IMR-90 (cell line): ENCODE data around the gene AADACL3. TPM values are rescaled to one million over a fixed set of nuclear protein-coding genes. Genes with fewer than 3 reads are reported as not detected.

Experiments used
- ATAC-seq: fragments of 200-7000 bp; cut with Tn5 transposase; 2 replicates; pipeline ENCODE4 v1.9.1; 2020; ENCODE audit warnings: low read depth, mild to moderate bottlenecking, moderate library complexity
- BruUV-seq: library from RNA; stranded (reverse); fragments of 400-500 nt; replicated peaks from 2 replicates; lab custom pipeline; 2021; lab: Mats Ljungman, UMichigan
- CTCF ChIA-PET: fragments of 300-600 bp; formaldehyde crosslinking; extraction: SDS; loops from one replicate; lab custom pipeline; 2021; ENCODE audit warnings: antibody characterized with exemption; lab: Yijun Ruan, JAX
- POLR2A ChIA-PET: fragments of 300-600 bp; sonication (Branson Sonifier 250); formaldehyde crosslinking; loops from one replicate; lab custom pipeline; 2022; ENCODE audit warnings: antibody characterized with exemption; ENCODE audit not compliant: unreplicated experiment; lab: Charles Lee
- DNase-seq: peaks from one replicate; pipeline ENCODE4 v3.0.0; 2013
- H2AFZ ChIP-seq: replicated peaks from 2 replicates; pipeline ENCODE3; 2013; ENCODE audit warnings: low read length, mild to moderate bottlenecking; ENCODE audit not compliant: poor library complexity
- H2AK5ac ChIP-seq: 2 replicates; pipeline ENCODE4 v1.6.1; 2013; ENCODE audit warnings: low read depth, low read length, inconsistent platforms
- H2AK9ac ChIP-seq: replicated peaks from 2 replicates; pipeline ENCODE3; 2013; ENCODE audit warnings: mild to moderate bottlenecking, low read depth, low read length, moderate library complexity; ENCODE audit not compliant: poor library complexity
- H2BK120ac ChIP-seq: 2 replicates; pipeline ENCODE4 v1.6.1; 2013; ENCODE audit warnings: low read depth, low read length, inconsistent platforms
- H2BK15ac ChIP-seq: 3 replicates; pipeline ENCODE4 v1.6.1; 2013; ENCODE audit warnings: low read depth, low read length, inconsistent platforms
- H2BK20ac ChIP-seq: 2 replicates; pipeline ENCODE4 v1.6.1; 2013; ENCODE audit warnings: low read depth, mild to moderate bottlenecking, inconsistent platforms, low read length, moderate library complexity
- H2BK5ac ChIP-seq: 2 replicates; pipeline ENCODE4 v1.6.1; 2013; ENCODE audit warnings: mild to moderate bottlenecking, low read depth, low read length, inconsistent platforms; ENCODE audit not compliant: poor library complexity, severe bottlenecking
- H3K14ac ChIP-seq: replicated peaks from 2 replicates; pipeline ENCODE4 v1.6.1; 2013; ENCODE audit warnings: low read depth, low read length, inconsistent platforms
- H3K18ac ChIP-seq: 2 replicates; pipeline ENCODE4 v1.6.1; 2013; ENCODE audit warnings: low read depth, low read length, control low read depth
- H3K23ac ChIP-seq: 2 replicates; pipeline ENCODE4 v1.6.1; 2013; ENCODE audit warnings: low read depth, low read length, inconsistent platforms
- H3K27ac ChIP-seq: 2 replicates; pipeline ENCODE4 v1.5.1; 2013; ENCODE audit warnings: mild to moderate bottlenecking, control low read depth, low read length; ENCODE audit not compliant: insufficient read depth
- H3K27me3 ChIP-seq: 2 replicates; pipeline ENCODE4 v1.6.1; 2013; ENCODE audit warnings: low read length; ENCODE audit not compliant: control insufficient read depth, insufficient read depth
- H3K36me3 ChIP-seq: 2 replicates; pipeline ENCODE4 v1.6.1; 2013; ENCODE audit warnings: low read length, mixed read lengths; ENCODE audit not compliant: control insufficient read depth, insufficient read depth
- H3K4ac ChIP-seq: 2 replicates; pipeline ENCODE4 v1.6.1; 2013; ENCODE audit warnings: low read depth, low read length, inconsistent platforms
- H3K4me1 ChIP-seq: 2 replicates; pipeline ENCODE4 v1.6.1; 2013; ENCODE audit warnings: low read length, mixed read lengths; ENCODE audit not compliant: control insufficient read depth, insufficient read depth
- H3K4me2 ChIP-seq: 2 replicates; pipeline ENCODE4 v1.6.1; 2013; ENCODE audit warnings: low read depth, mild to moderate bottlenecking, control low read depth, low read length, moderate library complexity
- H3K4me3 ChIP-seq: 2 replicates; pipeline ENCODE4 v1.5.1; 2013; ENCODE audit warnings: low read depth, mild to moderate bottlenecking, control low read depth, low read length, moderate library complexity; ENCODE audit not compliant: insufficient read depth
- H3K56ac ChIP-seq: 2 replicates; pipeline ENCODE4 v1.6.1; 2013; ENCODE audit warnings: low read length, inconsistent platforms; ENCODE audit not compliant: insufficient read depth; ENCODE audit errors: extremely low read depth
- H3K79me1 ChIP-seq, 2 experiments: 2 replicates each; pipeline ENCODE4 v1.6.1; 2013; ENCODE audit warnings: low read length in 2 of 2, inconsistent platforms in 1 of 2, low read depth in 1 of 2
- H3K9ac ChIP-seq: 2 replicates; pipeline ENCODE4 v1.6.1; 2013; ENCODE audit warnings: low read depth, low read length, control low read depth
- H3K9me1 ChIP-seq: 2 replicates; pipeline ENCODE4 v1.6.1; 2013; ENCODE audit warnings: low read length, inconsistent platforms; ENCODE audit not compliant: insufficient read depth
- H3K9me3 ChIP-seq: 2 replicates; pipeline ENCODE4 v1.6.1; 2013; ENCODE audit warnings: low read length; ENCODE audit not compliant: control insufficient read depth, insufficient read depth
- H4K20me1 ChIP-seq: 2 replicates; pipeline ENCODE4 v1.6.1; 2013; ENCODE audit warnings: low read length, inconsistent platforms; ENCODE audit not compliant: insufficient read depth
- H4K5ac ChIP-seq: 2 replicates; pipeline ENCODE4 v1.6.1; 2013; ENCODE audit warnings: mild to moderate bottlenecking, low read depth, low read length, control low read depth
- H4K8ac ChIP-seq, 2 experiments: 2 replicates each; pipeline ENCODE4 v1.6.1; 2013; ENCODE audit warnings: low read depth in 2 of 2, low read length in 2 of 2, control low read depth in 1 of 2, inconsistent platforms in 1 of 2
- H4K91ac ChIP-seq: 2 replicates; pipeline ENCODE4 v1.6.1; 2013; ENCODE audit warnings: low read depth, low read length, inconsistent platforms; ENCODE audit not compliant: insufficient read depth
- BHLHE40 ChIP-seq: fragments of 150-350 bp; IDR thresholded peaks from 2 replicates; pipeline ENCODE4 v1.6.1; 2016; ENCODE audit warnings: mild to moderate bottlenecking, low read depth, low read length
- CEBPB ChIP-seq: IDR thresholded peaks from 2 replicates; pipeline ENCODE4 v1.6.1; 2012; ENCODE audit warnings: low read depth, low read length, improper control_type of control experiment
- CHD1 ChIP-seq: IDR thresholded peaks from 2 replicates; pipeline ENCODE4 v1.6.1; 2012; ENCODE audit warnings: low read depth, low read length, improper control_type of control experiment
- CTCF ChIP-seq: conservative IDR thresholded peaks from 2 replicates; pipeline ENCODE4 v1.5.1; 2012; ENCODE audit warnings: mild to moderate bottlenecking, low read depth, low read length, improper control_type of control experiment
- ELK1 ChIP-seq: fragments of 150-350 bp; IDR thresholded peaks from 2 replicates; pipeline ENCODE4 v1.6.1; 2016; ENCODE audit warnings: low read depth, mild to moderate bottlenecking, low read length, moderate library complexity, borderline replicate concordance
- FOS ChIP-seq: fragments of 150-350 bp; IDR thresholded peaks from 2 replicates; pipeline ENCODE4 v1.6.1; 2016; ENCODE audit warnings: low read depth, low read length
- MAFK ChIP-seq: IDR thresholded peaks from 2 replicates; pipeline ENCODE4 v1.6.1; 2012; ENCODE audit warnings: low read depth, low read length, improper control_type of control experiment
- MXI1 ChIP-seq: IDR thresholded peaks from 2 replicates; pipeline ENCODE4 v1.6.1; 2012; ENCODE audit warnings: low read depth, mild to moderate bottlenecking, low read length, moderate library complexity, borderline replicate concordance
- POLR2A ChIP-seq: IDR thresholded peaks from 2 replicates; pipeline ENCODE4 v1.6.1; 2012; ENCODE audit warnings: mild to moderate bottlenecking, low read depth, low read length
- RAD21 ChIP-seq: IDR thresholded peaks from 2 replicates; pipeline ENCODE4 v1.6.1; 2012; ENCODE audit warnings: low read length, improper control_type of control experiment
- RCOR1 ChIP-seq: IDR thresholded peaks from 2 replicates; pipeline ENCODE4 v1.6.1; 2012; ENCODE audit warnings: mild to moderate bottlenecking, low read length, improper control_type of control experiment; ENCODE audit not compliant: insufficient replicate concordance
- SMC3 ChIP-seq: fragments of 150-350 bp; IDR thresholded peaks from 2 replicates; pipeline ENCODE4 v1.6.1; 2016; ENCODE audit warnings: low read depth, mild to moderate bottlenecking, antibody characterized with exemption, low read length, moderate library complexity
- WGBS, 2 experiments: methylation state at CpG; one replicate each; pipeline versions ENCODE4 v1.1.5 to v1.1.7; 2013; ENCODE audit warnings: missing lambda C conversion rate in 2 of 2; ENCODE audit not compliant: insufficient read length in 1 of 2; ENCODE audit errors: extremely low coverage in 2 of 2; 5-methylcytosine and 5-hydroxymethylcytosine counted together
- dilution Hi-C: fragments of 300-500 bp; cut with HindIII; formaldehyde crosslinking; loops from one replicate; pipeline ENCODE4 v1.14.3; 2018; ENCODE audit warnings: low sequenced_read_pairs; ENCODE audit not compliant: unreplicated experiment
- in situ Hi-C: fragments of 300-500 bp; cut with MboI; formaldehyde crosslinking; loops from 3 replicates; pipeline ENCODE4 v1.14.3; 2019; ENCODE audit warnings: low sequenced_read_pairs, inconsistent platforms, mixed read lengths
- intact Hi-C: fragments of 100-400 bp; cut with micrococcal nuclease; formaldehyde crosslinking; loops from 2 replicates; pipeline ENCODE4 v1.10.0; 2022
- polyA plus RNA-seq, 3 experiments: library from polyadenylated mRNA; depleted of rRNA; stranded (reverse); fragments of >200 nt; gene quantifications; 2 replicates each; pipeline ENCODE4 v1.2.3, GENCODE V29; 2012; ENCODE audit warnings: low replicate concordance in 1 of 3
- total RNA-seq: library from RNA; depleted of rRNA; stranded (reverse); fragments of >200 nt; gene quantifications from 2 replicates; pipeline ENCODE4 v1.2.3, GENCODE V29; 2012

The AADACL3 gene
- total and polyA plus RNA-seq, 2 of the 4 experiments (the other 2 are of a cell fraction) = not detected

- Histone ChIP-seq H2BK5ac (no peak overlapping the region), H3K4me2 (no peak overlapping the region), H4K91ac (no peak overlapping the region), H4K20me1 (no peaks in the 10 kb centered on the region), H4K5ac (no peak overlapping the region), H3K27ac (no peak overlapping the region), H3K4me1 (no peaks in the 10 kb centered on the region), H3K27me3 (no peaks in the 10 kb centered on the region; the same call in 1 of the 2 replicates), H3K9me3 (no peaks in the 10 kb centered on the region), H3K9ac (no peak overlapping the region), H3K4ac (no peak overlapping the region), H2BK20ac (no peak overlapping the region), H2AK5ac (no peak overlapping the region), H3K56ac (no peak overlapping the region), H2BK120ac (no peak overlapping the region), H3K4me3 (no peak overlapping the region), H3K9me1 (no peaks in the 10 kb centered on the region), H3K18ac (no peak overlapping the region), H2AK9ac (no peak overlapping the region), H2BK15ac (no peak overlapping the region), H2AFZ (no peak overlapping the region), H3K79me1 (no peaks in the 10 kb centered on the region), H3K14ac (no peak overlapping the region), H4K8ac (no peak overlapping the region), H3K23ac (no peak overlapping the region), H3K36me3 (no peaks in the 10 kb centered on the region)
- TF ChIP-seq SMC3 (no peak), CHD1 (no peak), RCOR1 (no peak), CEBPB (no peak), RAD21 (no peak), ELK1 (no peak), BHLHE40 (no peak), MXI1 (no peak), CTCF (no peak), MAFK (no peak), FOS (no peak), POLR2A (no peak)
- ChIA-PET POLR2A (no interaction called here), CTCF (no interaction called here)
- no peak for ATAC-seq
- dilution Hi-C loops = no loop called here
- 20% methylated on average over 1 of the region's 1 CpG; no CpG with 5 or more reads in 1 of the 2 experiments for WGBS, 2 experiments
- no peak for DNase-seq
- intact Hi-C loops = no loop called here
- in situ Hi-C loops = no loop called here
- BruUV-seq = no TSS peak
Measured at GRCh38 chr1:12677565-12677964, 38.3 kb upstream of the AADACL3 start.
